ENCODE data around the gene PDZD2. TPM values are rescaled to one million over a fixed set of nuclear protein-coding genes. Genes with fewer than 3 reads are reported as not detected.

Gene PDZD2
- total and polyA plus RNA-seq, 2 donors (not counting 3 experiments of a cell fraction or from before 2014, with no cell fraction given) = 0.66 to 6.9 TPM

- H3K9ac ChIP-seq (replicated peaks; ENCODE audit: extremely low read depth, insufficient read depth, low read length) = no peak overlapping the region
- H3K9me1 ChIP-seq (replicated peaks; ENCODE audit: control insufficient read depth, extremely low read depth, insufficient read depth, low read length) = no peaks in the 10 kb centered on the region
- no peak overlapping the region for H3K27ac ChIP-seq (ENCODE audit: insufficient read depth, low read depth, low read length)
- H3K4me1 ChIP-seq (ENCODE audit: control insufficient read depth, extremely low read depth, insufficient read depth, low read length) = peaks cover 9% of the 10 kb centered on the region
- TF ChIP-seq MYC (IDR thresholded peaks at IDR 0.05; ENCODE audit: low read depth, low read length) (no peak), POLR2AphosphoS5 (IDR thresholded peaks at IDR 0.05; ENCODE audit: insufficient read depth, low read depth, low read length) (no peak), EZH2 (IDR thresholded peaks at IDR 0.05; ENCODE audit: borderline replicate concordance, low read depth, low read length, severe bottlenecking) (no peak), JUN (IDR thresholded peaks at IDR 0.05; ENCODE audit: borderline replicate concordance, insufficient read depth, insufficient read length, low read depth) (no peak), FOS (IDR thresholded peaks at IDR 0.05; ENCODE audit: borderline replicate concordance, insufficient read depth, low read length) (no peak), POLR2A (IDR thresholded peaks at IDR 0.05; ENCODE audit: low read depth, low read length) (no peak), GATA2 (IDR thresholded peaks at IDR 0.05; ENCODE audit: insufficient read depth, insufficient read length, low read depth, low read length) (no peak)
- TF ChIP-seq, protein P1, sequence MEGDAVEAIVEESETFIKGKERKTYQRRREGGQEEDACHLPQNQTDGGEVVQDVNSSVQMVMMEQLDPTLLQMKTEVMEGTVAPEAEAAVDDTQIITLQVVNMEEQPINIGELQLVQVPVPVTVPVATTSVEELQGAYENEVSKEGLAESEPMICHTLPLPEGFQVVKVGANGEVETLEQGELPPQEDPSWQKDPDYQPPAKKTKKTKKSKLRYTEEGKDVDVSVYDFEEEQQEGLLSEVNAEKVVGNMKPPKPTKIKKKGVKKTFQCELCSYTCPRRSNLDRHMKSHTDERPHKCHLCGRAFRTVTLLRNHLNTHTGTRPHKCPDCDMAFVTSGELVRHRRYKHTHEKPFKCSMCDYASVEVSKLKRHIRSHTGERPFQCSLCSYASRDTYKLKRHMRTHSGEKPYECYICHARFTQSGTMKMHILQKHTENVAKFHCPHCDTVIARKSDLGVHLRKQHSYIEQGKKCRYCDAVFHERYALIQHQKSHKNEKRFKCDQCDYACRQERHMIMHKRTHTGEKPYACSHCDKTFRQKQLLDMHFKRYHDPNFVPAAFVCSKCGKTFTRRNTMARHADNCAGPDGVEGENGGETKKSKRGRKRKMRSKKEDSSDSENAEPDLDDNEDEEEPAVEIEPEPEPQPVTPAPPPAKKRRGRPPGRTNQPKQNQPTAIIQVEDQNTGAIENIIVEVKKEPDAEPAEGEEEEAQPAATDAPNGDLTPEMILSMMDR (IDR thresholded peaks at IDR 0.05; ENCODE audit: extremely low read depth in 1 of 2, insufficient read depth in 1 of 2, low read depth in 1 of 2, low read length in 2 of 2) = no peak
- TF ChIP-seq, protein P2, sequence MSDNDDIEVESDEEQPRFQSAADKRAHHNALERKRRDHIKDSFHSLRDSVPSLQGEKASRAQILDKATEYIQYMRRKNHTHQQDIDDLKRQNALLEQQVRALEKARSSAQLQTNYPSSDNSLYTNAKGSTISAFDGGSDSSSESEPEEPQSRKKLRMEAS (IDR thresholded peaks at IDR 0.05; ENCODE audit: insufficient read depth, insufficient read length) = no peak
- ChIA-PET CTCF (interaction anchor here (0.6 to 1.0 kb wide), 3 partner anchors 11 to 283 kb away, joined by 3 to 4 read pairs (median 4); no protein-coding TSS in a partner anchor), POLR2A (no interaction called here)
- no peak overlapping the region for H3K4me3 ChIP-seq (replicated peaks in 1 of 3; ENCODE audit: insufficient read depth in 1 of 3, low read depth in 1 of 3, low read length in 3 of 3)
- dilution Hi-C loops (cut with MboI; ENCODE audit: extremely low pct_ligation_motif_present, low sequenced_read_pairs) = no loop called here
- no peaks in the 10 kb centered on the region for H3K27me3 ChIP-seq (ENCODE audit: control insufficient read depth in 2 of 2, insufficient read depth in 2 of 2, low read length in 2 of 2)
- BruUV-seq (replicated peaks) = no TSS peak
- no peaks in the 10 kb centered on the region for H3K36me3 ChIP-seq (ENCODE audit: control insufficient read depth in 2 of 2, extremely low read depth in 1 of 2, insufficient read depth in 2 of 2, low read length in 2 of 2)
- no peaks in the 10 kb centered on the region for H3K79me2 ChIP-seq (ENCODE audit: control insufficient read depth, insufficient read depth, low read length)
- DNase-seq (ENCODE audit: low read depth, low spot score) (no peak), FAIRE-seq (no peak)
- no peaks in the 10 kb centered on the region for H3K9me3 ChIP-seq (replicated peaks; ENCODE audit: control insufficient read depth, insufficient read depth, low read length)
- intact Hi-C loops (cut with micrococcal nuclease) = no loop called here
- H3K4me2 ChIP-seq (ENCODE audit: insufficient read depth, low read length) = no peak overlapping the region
- H4K20me1 ChIP-seq (replicated peaks; ENCODE audit: control insufficient read depth, extremely low read depth, insufficient read depth, low read length) = no peaks in the 10 kb centered on the region
- no peak overlapping the region for H2AFZ ChIP-seq (ENCODE audit: low read depth, low read length)
These were observed 227.2 kb downstream of the PDZD2 start for GRCh38 chr5:31866166-31866565.

Measured in endothelial cell of umbilical vein (primary cell).